CD4-positive, alpha-beta T cell (primary cell): Measurements from ENCODE around the gene ASS1. TPM values are rescaled to one million over a fixed set of nuclear protein-coding genes. Genes with fewer than 3 reads are reported as not detected.

Experiments used
- ATAC-seq: fragments of 200-7000 bp; cut with Tn5 transposase; one replicate; pipeline ENCODE4 v1.10.0; 2022; ENCODE audit warnings: mild to moderate bottlenecking; ENCODE audit not compliant: poor library complexity
- CTCF ChIA-PET: fragments of 350-600 bp; sonication (Branson Sonifier 250); formaldehyde crosslinking; loops from one replicate; lab custom pipeline; 2021; ENCODE audit warnings: antibody characterized with exemption, inconsistent platforms; lab: Charles Lee
- POLR2A ChIA-PET: fragments of 350-600 bp; sonication (Branson Sonifier 250); formaldehyde crosslinking; loops from one replicate; lab custom pipeline; 2021; ENCODE audit warnings: antibody characterized with exemption, inconsistent platforms; lab: Charles Lee
- DNase-seq, 14 experiments: peaks; one replicate each; pipeline ENCODE4 v3.0.0-alpha.2; 2013 to 2020; ENCODE audit warnings: mixed read lengths in 2 of 14
- H3K27ac ChIP-seq, 2 donors: one replicate each; pipeline versions ENCODE4 v1.5.1 to v1.7.0; 2013; ENCODE audit warnings: low read length in 2 of 2, low read depth in 1 of 2, mild to moderate bottlenecking in 1 of 2
- H3K27me3 ChIP-seq, 2 experiments: 1 replicate in 1 of 2; 2 replicates in 1 of 2; pipeline versions ENCODE4 v1.6.1 to v1.7.0; 2013; ENCODE audit warnings: low read length in 2 of 2, control low read depth in 1 of 2, mild to moderate bottlenecking in 1 of 2, moderate library complexity in 1 of 2; ENCODE audit not compliant: insufficient read depth in 2 of 2, control insufficient read depth in 1 of 2
- H3K36me3 ChIP-seq: one replicate; pipeline ENCODE4 v1.6.1; 2013; ENCODE audit warnings: low read length, control low read depth; ENCODE audit not compliant: insufficient read depth
- H3K4me1 ChIP-seq: one replicate; pipeline ENCODE4 v1.6.1; 2013; ENCODE audit warnings: low read length, control low read depth; ENCODE audit not compliant: insufficient read depth
- H3K4me3 ChIP-seq: one replicate; pipeline ENCODE4 v1.5.1; 2013; ENCODE audit warnings: mild to moderate bottlenecking, low read length, moderate library complexity
- H3K9me3 ChIP-seq, 2 experiments: 1 replicate in 1 of 2; 2 replicates in 1 of 2; pipeline versions ENCODE4 v1.6.1 to v1.7.0; 2013; ENCODE audit warnings: low read length in 2 of 2, mild to moderate bottlenecking in 2 of 2, control low read depth in 1 of 2, moderate library complexity in 1 of 2; ENCODE audit not compliant: control insufficient read depth in 1 of 2, insufficient read depth in 1 of 2
- H3K27ac Mint-ChIP-seq: one replicate; pipeline ENCODE4 v1.8.0; 2020; ENCODE audit warnings: mixed read lengths
- H3K27me3 Mint-ChIP-seq: one replicate; pipeline ENCODE4 v1.8.0; 2021; ENCODE audit warnings: mixed read lengths
- H3K36me3 Mint-ChIP-seq: one replicate; pipeline ENCODE4 v1.8.0; 2021; ENCODE audit warnings: low read depth, mixed read lengths
- H3K4me1 Mint-ChIP-seq: one replicate; pipeline ENCODE4 v1.8.0; 2021; ENCODE audit warnings: low read depth, mixed read lengths
- H3K4me3 Mint-ChIP-seq: one replicate; pipeline ENCODE4 v1.8.0; 2020; ENCODE audit warnings: mild to moderate bottlenecking, mixed read lengths
- H3K9me3 Mint-ChIP-seq: one replicate; pipeline ENCODE4 v1.8.0; 2020; ENCODE audit warnings: mixed read lengths
- intact Hi-C, 2 experiments: fragments of 100-400 bp; cut with DNase I in 1 of 2; cut with micrococcal nuclease in 1 of 2; formaldehyde crosslinking; loops; one replicate each; pipeline versions ENCODE4 v1.15.1 to v1.9.0; 2023 to 2025; cut with DNase I, micrococcal nuclease
- total RNA-seq, 174 experiments: library from RNA in 2 of 174; stranded (reverse) in 2 of 174; gene quantifications; one replicate each; pipeline ENCODE4 v1.2.3 and lab custom pipeline; 2021 to 2026
- TF ChIP-seq, protein P1 (sequence below): fragments of 200-600 bp; IDR thresholded peaks from one replicate; pipeline ENCODE4 v1.8.0; 2022; ENCODE audit warnings: antibody characterized with exemption, mild to moderate bottlenecking

The ASS1 gene
- total RNA-seq, 2 experiments from 2014 or later = not detected

DNA sequence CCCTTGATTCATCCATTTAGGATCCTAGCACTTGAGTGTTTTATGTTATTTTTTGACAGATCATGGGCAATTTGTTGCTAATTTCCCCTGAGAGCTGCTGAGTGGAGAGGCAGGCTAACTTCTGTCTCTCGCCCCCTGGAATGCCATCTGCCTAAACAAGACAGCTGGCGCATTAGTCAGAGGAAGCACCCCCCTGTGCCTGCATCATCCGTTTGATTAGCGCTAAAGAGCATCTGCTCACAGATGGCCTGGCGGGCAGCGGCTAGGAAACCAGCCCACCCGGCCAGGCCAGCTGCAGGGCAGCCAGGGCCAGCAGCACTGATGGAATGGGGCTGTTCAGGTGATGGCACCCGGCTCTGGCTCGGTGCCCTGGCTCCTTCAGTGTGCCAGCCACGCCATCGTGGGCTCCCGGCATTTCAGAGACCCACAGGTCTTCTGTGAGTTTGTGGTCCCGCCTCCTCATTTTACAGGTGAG, 22.9 kb upstream of the ASS1 start:
- DNase-seq (no peak), ATAC-seq (no peak)
- H3K9me3 Mint-ChIP-seq = no peaks in the 10 kb centered on the region
- H3K4me1 ChIP-seq = no peaks in the 10 kb centered on the region
- no peak overlapping the region for H3K27ac ChIP-seq
- H3K27me3 Mint-ChIP-seq = peaks cover 14% of the 10 kb centered on the region
- H3K36me3 Mint-ChIP-seq = no peaks in the 10 kb centered on the region
- H3K4me1 Mint-ChIP-seq = no peaks in the 10 kb centered on the region
- POLR2A ChIA-PET = no interaction called here
- intact Hi-C loops = no loop called here
- CTCF ChIA-PET = no interaction called here
- no peaks in the 10 kb centered on the region for H3K9me3 ChIP-seq
- H3K27ac Mint-ChIP-seq = no peak overlapping the region
- H3K4me3 Mint-ChIP-seq = no peak overlapping the region
- no peak overlapping the region for H3K4me3 ChIP-seq
- H3K27me3 ChIP-seq = peaks cover 0 to 4% of the 10 kb centered on the region in 2 experiments
- no peaks in the 10 kb centered on the region for H3K36me3 ChIP-seq
- TF ChIP-seq, protein P1, sequence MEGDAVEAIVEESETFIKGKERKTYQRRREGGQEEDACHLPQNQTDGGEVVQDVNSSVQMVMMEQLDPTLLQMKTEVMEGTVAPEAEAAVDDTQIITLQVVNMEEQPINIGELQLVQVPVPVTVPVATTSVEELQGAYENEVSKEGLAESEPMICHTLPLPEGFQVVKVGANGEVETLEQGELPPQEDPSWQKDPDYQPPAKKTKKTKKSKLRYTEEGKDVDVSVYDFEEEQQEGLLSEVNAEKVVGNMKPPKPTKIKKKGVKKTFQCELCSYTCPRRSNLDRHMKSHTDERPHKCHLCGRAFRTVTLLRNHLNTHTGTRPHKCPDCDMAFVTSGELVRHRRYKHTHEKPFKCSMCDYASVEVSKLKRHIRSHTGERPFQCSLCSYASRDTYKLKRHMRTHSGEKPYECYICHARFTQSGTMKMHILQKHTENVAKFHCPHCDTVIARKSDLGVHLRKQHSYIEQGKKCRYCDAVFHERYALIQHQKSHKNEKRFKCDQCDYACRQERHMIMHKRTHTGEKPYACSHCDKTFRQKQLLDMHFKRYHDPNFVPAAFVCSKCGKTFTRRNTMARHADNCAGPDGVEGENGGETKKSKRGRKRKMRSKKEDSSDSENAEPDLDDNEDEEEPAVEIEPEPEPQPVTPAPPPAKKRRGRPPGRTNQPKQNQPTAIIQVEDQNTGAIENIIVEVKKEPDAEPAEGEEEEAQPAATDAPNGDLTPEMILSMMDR = no peak

DNA sequence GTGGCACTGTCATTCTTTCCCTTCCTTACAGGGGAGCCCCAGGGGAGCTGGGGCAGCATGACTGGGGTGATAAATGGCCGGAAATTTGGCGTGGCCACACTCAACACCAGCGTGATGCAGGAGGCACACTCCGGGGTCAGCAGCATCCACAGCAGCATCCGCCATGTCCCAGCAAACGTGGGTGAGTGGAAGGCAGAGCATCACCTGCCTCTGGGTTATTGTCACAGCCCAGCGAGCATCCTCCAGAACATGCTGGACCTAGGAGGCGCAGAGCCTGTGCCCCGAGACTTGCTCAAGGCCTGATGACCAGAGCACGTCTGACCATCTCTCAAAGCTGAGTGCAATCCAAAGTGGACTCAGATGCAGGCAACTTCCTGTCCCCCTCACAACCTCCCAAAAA, 22.2 kb upstream of the ASS1 start:
- Mint-ChIP-seq H3K4me1 (no peaks in the 10 kb centered on the region), H3K4me3 (no peak overlapping the region), H3K27ac (no peak overlapping the region), H3K27me3 (peaks cover 16% of the 10 kb centered on the region), H3K9me3 (no peaks in the 10 kb centered on the region), H3K36me3 (no peaks in the 10 kb centered on the region)
- Histone ChIP-seq H3K36me3 (no peaks in the 10 kb centered on the region), H3K27ac (no peak overlapping the region), H3K27me3 (peaks cover 0 to 4% of the 10 kb centered on the region in 2 experiments), H3K4me1 (no peaks in the 10 kb centered on the region), H3K4me3 (no peak overlapping the region), H3K9me3 (no peaks in the 10 kb centered on the region)
- TF ChIP-seq, protein P1 = no peak
- no peak for DNase-seq
- CTCF ChIA-PET = no interaction called here
- no peak for ATAC-seq
- intact Hi-C loops = no loop called here
- POLR2A ChIA-PET = no interaction called here

DNA sequence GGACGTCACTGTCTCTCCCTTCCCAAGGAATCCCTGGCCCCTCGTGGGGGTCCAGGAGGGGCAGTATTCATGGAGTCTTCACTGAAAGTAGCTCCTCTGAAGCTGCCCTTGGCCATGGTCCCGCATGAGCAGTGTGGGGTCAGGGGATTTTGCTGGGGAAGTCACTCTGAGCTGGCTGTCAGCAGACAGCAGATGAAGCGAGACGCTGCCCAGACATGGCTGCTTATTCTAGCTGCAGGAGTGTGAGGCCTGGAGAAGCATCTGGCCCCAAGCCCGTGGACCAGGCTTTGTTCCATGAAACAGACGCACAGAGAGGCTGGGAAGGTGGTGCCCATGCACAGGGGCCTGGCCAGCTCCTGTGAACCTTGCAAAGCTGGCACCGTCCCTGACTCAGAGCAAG, 21.5 kb upstream of the ASS1 start:
- ATAC-seq (no peak), DNase-seq (no peak)
- Mint-ChIP-seq H3K4me1 (no peaks in the 10 kb centered on the region), H3K27me3 (peaks cover 14% of the 10 kb centered on the region), H3K9me3 (no peaks in the 10 kb centered on the region), H3K4me3 (no peak overlapping the region), H3K36me3 (no peaks in the 10 kb centered on the region), H3K27ac (no peak overlapping the region)
- ChIA-PET CTCF (no interaction called here), POLR2A (no interaction called here)
- TF ChIP-seq, protein P1 = no peak
- Histone ChIP-seq H3K27ac (no peak overlapping the region), H3K27me3 (peaks cover 0 to 7% of the 10 kb centered on the region in 2 experiments), H3K4me3 (no peak overlapping the region), H3K9me3 (no peaks in the 10 kb centered on the region), H3K4me1 (no peaks in the 10 kb centered on the region), H3K36me3 (no peaks in the 10 kb centered on the region)
- intact Hi-C loops = no loop called here
